ENCODE measurements around the gene FJX1.

The FJX1 gene, protein sequence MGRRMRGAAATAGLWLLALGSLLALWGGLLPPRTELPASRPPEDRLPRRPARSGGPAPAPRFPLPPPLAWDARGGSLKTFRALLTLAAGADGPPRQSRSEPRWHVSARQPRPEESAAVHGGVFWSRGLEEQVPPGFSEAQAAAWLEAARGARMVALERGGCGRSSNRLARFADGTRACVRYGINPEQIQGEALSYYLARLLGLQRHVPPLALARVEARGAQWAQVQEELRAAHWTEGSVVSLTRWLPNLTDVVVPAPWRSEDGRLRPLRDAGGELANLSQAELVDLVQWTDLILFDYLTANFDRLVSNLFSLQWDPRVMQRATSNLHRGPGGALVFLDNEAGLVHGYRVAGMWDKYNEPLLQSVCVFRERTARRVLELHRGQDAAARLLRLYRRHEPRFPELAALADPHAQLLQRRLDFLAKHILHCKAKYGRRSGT

DNA sequence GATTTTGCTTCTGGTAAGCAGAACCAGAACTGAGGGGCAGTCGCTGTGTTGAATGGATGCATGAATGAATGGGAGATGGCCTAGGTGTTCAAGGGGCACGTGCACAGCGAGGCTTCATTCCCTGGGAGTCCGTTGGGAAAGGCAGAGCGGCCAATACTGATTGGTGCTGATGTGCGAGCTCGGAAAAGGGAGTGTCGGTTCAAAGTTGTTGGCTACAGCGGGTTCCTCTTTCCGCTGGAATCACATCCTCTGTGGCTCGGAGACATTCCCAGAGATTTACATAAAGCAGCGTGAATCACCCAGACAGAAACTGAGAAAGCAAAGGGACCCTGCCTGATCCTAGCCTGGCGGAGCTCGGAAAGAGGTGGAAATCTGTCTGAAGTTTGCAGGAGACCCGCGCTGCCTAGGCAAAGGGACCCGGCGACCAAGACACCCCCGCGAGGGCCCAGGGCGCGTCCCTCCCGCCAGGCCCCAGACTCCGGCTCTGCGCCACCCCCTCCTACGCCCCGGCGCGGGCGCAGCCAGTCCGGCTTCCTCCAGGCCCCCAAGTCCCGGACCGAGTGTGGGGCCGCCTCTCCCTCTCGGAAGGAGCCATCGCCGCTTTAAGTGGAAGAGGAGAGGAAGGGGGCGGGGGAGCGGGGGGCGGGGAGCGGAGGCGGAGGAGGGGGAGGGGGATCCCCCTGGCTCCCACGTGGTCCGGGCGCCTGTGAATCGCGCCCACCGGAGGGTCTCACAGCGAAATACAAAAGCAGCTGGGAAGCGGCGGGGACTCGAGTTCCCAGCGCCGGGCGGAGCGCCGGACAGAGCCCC lies at the start of gene FJX1:
TSS of gene FJX1 (plus strand) at position 774 of the 810 bp plus-strand sequence. CDS start 177 bp downstream, outside the sequence.
- no peak for DNase-seq

DNA sequence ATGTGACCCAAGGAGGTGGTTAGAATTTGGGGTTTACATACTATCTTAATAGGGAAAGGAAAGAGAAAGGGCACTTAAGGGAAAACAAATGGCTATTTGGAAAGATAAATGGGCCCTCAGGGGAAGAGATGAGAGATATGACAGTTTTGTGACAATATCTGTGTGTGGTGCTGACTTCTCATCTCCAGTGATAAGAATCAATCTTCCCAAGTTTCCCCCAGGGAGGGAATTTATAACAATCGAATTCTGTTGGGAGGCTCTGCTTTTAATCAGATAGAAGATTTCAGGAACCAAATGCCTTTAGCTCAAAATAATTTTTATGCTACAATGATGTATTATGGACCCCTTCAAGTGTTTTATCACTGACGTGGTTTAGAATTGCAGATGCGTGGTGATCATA lies 46.6 kb upstream of the FJX1 start:
- no peak for DNase-seq

DNA sequence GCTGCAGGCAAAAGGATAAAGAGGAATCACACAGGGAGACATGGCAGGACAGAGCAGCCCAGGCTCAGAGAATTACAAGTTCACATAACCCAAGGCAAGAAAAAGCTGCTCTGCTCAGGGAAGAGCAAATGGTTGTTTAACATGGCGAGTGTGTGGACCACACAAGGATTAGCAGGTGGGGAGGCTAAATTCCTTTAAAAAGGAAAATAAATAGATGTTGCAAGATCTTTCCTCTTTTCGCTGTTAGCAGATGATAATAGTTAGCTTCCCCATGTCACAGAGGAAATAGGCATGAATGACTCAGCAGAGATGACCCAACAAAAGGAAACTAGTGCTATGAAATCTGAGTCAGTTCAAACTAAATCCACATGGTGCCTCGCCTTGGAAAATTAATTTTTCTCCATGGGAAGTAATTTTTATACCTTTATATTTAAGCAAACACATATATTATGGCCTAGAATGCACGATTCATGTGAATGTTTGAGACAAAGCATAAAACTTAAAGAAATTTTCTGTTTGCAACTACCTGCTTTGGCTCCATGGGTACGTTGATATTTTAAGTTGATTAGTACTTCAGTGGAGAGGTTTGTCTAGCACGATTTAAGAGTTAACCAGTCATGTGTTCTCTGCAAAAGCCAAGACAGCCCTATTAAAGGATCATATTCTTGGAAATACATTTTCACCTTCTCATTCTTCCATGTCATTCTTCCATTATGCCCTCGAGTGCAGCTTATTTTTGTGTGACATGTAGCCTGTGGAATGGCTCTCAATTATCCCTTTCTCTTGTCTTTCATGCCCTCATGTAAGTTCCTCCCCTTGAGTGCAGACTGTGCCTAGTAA lies 38.5 kb upstream of the FJX1 start:
- DNase-seq, result no peak

DNA sequence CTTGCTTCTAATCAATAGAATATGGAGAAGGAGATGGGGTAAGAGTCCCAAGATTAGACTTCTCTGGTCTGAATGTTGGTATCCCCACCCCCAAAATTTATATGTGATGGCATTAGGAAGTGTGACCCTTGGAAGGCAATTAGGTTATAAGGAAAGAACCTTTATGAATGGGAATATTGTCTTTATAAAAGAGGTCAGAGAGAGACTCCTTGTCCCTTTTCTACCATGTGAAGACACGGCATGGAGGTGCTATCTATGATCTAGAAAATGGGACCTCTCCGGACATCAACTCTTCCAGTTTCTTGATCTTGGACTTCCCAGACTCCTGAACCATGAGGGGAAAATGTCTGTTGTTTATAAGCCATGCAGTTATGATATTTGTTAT lies 37.9 kb upstream of the FJX1 start:
- DNase-seq, result no peak

DNA sequence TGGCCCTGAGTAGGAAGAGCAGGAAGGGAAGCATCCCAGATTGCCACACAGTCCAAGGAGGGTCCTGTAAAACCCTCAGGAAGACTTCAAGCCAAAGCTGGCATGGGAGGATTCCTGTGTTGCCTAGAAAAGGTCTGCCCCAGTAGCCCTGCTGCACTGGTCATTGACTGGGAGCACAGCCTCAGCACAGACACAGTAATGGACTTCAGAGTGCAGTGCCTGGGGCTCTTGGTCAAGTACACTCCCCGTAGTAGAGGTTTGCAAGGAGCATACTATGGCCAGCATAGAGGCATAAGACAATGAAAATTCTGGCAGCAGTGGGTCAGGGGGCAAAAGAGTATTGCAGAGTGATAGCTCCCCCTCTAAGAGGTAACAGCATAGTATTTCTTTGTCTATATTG lies 36.2 kb upstream of the FJX1 start:
- DNase-seq, result no peak

DNA sequence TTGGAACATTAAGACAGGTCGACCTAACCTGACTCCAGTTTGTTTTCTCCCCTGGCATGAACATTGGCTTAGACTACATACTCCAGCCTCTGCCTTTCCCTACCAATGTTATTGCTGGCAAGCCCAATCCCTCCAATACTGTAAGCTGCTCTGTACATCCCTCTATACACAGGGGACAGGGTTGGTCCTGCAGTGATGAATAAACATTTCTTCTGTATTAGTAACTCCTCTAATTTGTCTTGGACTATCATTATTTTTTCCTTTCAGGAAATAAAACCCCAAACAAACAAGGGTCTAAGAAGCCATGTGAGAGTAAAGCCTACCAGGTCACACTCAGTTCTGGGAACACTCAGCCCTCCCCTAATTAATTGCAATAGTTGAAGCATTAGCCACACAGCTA lies 35.1 kb upstream of the FJX1 start:
- no peak for DNase-seq

DNA sequence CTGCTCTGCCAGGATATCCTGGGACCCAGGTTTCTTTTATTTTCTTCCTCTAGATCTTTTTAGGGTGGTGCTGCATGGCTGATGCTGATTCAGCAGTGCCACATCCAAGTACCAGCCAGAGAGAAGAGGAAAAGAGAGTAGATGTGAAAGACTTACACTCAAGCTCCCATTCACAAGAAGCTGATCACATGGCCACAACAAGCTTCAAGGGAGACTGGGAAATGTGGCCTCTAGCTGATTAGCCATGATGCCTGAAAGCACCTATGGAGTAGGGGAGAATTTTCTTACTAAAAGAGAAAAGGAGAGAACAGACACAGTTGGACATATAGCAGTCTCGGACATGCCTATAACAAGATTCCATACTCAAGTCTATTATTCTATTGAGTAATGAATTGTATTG lies 34.4 kb upstream of the FJX1 start:
- no peak for DNase-seq

DNA sequence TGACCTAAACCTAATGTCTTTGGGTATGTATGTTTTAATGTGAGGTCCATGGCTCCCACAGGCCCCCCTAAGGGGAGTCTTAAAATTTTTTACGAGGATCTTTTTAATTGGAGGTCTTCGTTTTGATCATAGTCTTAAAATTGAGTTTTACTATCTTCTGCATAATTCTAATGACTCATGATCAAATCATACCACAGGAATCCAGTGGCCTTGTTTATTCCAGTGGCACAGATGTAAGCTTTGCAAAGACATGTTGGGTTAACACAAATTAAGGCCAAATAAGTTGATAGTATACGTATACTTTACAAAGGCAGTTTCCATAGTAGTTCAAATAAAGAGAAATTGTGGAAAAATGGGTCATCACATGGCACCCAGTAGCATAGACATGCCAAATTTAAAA lies 33.9 kb upstream of the FJX1 start:
- DNase-seq, result no peak

DNA sequence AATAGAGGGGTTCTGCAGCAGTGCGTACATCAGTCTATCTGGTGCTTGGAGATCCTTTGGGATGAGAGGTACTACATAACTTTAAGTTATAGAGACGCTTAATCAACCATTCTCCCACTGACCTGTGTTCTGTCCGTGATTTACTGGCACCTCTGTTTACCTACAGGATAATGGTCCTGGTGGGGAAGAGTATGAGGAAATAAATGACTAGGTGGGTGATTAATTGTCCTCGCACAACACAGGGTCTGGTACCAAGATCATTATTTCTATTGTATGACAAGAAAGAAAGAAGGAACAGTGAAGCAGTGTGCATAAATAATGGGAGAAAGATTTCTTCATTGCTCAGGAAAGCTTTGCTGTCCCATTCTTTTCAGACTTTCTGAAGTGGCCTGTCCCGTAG lies 32.8 kb upstream of the FJX1 start:
- DNase-seq, result no peak

DNA sequence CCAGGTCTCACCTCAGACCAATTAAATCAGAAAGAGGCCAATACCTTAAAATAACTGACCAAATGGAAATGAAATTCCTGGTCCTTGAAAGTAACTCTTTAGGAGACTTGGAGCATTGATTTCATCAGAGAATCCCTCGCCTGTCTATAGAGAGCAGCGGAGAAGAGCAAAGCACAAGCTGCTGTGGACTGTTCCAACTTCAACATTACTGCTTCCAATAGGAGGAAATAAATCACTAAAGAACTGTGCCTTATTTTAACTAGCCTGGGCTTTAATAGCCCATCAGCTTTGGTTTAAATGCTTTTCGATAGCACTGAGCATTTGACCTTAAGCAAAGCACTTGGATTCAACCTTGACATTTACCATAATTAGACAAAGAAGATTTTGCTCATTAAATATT lies 32.0 kb upstream of the FJX1 start:
- no peak for DNase-seq

DNA sequence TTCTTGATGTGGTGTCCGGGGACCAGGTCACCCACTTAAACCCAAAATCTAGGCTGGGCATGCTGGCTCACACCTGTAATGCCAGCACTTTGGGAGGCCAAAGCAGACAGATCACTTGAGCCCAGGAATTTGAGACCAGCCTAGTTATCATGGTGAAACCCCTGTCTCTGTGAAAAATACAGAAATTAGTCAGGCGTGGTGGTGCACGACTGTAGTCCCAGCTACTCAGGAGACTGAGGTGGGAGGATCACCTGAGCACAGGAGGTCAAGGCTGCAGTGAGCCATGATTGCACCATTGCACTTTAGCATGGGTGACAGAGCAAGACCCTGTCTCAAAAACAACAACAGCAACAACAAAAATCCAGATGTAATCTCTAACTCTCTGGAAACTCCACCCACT lies 30.3 kb upstream of the FJX1 start:
- DNase-seq, result no peak

DNA sequence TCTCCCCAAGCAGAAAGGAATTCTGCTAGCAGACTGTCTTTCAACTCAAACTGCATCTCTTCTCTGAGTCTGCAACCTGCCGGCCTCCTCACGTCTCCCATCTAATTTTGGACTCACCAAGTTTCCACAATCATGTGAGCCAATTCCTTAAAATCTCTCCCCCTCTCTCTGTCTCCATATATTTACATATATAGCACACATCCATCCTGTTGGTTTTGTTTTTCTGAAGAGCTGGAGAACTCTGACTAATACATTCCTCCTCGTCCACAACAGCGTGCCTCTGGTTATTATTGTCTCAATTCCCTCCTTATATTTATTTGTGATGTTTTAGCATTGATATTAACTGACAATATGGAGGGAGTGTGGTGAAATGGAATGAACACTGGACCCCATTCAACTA lies 29.6 kb upstream of the FJX1 start:
- DNase-seq, result no peak

DNA sequence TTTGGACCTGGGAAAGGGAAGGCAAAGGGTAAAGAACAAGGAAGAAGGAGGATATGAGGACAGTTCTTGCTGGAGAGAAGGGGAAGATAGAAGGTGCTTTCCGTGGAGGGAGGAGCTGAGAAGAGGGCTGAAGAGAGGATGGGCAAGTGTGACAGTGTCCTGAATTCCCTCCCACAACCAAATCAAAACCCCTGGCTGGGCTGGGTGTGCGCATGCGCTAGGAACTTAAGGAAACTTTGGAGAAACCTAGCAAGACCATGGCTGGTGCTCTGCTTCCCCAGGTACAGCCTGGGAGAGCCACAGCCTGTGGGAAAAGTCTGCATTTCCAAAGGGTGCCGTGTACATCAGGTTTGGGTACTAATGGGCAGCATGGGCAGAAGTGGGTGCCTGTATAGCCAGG lies 29.0 kb upstream of the FJX1 start:
- DNase-seq, result no peak

DNA sequence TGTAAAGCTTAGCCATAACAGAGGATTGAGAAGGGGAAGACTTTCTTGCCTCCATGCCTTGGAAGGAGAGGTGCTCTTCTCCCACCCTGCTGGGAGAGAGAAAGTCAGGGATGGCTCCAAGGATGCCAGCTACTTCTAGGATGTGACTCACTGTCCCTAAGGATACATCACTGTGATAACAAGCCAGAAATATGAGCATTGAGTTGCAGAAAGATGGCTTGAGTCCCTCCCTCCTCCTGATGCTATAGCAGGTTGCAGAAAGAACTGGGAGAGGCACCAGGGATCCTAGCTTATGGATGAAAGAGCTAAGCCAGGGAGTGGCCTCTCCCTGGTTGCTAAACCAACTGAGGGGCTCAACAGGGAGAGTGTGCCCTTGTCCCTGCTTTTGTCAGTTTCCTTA lies 27.8 kb upstream of the FJX1 start:
- no peak for DNase-seq

DNA sequence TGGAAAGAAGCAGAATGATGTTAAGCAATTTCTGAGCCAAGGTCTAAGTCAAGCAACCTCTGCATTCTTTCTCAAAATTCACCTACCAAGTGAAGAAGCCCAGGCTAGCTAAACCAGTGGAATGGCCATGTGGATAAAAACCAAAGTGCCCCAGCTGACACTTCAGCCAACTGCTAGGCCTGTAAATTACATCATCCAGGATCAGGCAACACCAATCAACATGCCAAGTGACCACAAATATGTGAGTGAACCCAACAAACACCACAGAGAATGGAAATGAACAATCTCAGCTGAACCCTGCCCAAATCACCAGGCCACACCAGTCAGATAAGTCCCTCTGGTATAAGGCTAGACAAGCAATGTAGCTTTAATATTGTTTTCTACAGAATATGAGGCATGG lies 25.1 kb upstream of the FJX1 start:
- DNase-seq, result no peak

DNA sequence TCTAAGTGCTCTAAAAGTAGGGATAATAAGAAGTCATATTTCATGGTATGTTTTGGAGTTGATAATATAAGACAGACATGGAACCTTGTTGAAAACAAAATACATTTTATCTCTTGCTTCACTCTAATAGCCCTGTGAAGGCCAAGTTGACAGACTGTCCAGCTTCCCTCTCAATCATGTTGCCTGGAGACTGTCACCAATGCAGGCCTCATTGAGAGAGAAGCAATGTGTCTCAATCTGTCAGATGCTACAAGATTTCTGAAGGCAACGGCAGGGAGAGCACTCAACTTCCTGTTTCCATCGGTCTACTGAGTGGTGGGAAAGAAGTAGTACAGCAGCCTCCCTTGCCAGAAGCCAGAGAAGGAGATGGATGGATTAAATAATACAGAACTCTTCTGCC lies 23.6 kb upstream of the FJX1 start:
- DNase-seq, result no peak

DNA sequence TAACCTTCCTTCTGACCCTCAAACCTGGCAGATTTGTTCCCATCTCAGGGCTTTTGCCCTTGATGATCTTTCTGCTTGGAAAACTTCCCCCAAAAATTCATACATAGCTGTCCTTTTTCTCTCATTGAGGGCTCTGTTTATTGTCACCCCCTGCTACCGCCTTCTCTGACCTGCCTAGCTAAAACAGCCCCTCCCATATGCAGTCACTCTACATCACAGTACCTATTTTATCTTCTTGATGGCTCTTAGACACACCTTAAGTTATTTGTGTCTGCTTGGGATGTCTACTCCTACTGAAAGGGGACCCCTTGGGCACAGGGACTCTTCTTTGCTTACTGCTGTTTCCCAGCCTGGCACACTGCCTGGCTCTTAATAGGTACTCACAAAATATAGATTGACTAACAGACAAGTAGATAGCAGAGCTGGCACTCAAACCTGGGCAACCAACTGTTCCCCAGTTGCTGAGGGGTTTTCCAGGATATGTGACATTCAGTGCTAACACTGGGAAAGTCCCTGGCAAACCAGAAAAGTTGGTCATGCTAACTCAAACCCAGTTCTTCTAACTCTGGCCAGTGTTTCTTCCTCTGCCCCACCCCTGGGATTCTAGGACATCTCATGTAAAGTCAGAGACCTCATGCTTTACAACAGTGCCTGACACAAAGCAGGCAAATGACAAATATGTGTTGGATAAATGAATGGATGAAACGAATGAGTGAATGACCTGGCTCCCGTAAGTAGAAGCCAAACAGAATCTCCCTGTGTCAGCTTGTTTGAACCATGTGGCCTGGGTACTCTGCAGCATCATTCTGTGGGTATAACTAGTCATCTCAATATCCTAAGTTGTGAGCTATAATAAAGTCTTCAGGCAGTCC lies 19.8 kb upstream of the FJX1 start:
- no peak for DNase-seq

DNA sequence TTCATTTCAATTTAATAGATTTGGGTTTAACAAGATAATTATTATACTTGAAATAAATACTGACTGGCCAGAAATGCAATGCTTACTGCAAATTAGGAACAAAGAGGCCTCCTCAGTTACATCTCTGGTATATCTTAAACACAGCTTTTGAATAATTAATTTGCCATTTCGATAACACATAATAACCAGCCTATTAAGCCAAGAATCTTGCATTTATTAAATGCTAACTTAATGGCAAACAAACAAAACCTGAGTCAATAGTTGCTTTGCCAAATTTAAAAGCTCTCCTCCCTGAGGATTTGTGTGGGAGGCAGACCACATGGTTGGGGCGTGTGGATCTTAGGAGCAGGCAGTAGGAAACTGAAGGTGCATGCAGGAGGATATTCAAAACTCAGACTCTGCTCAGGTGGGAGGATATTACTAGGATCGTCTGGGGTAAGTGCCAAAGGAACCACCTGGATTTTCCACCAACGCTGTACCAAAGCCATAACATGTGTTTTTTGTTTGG lies 17.9 kb upstream of the FJX1 start:
- no peak for DNase-seq

DNA sequence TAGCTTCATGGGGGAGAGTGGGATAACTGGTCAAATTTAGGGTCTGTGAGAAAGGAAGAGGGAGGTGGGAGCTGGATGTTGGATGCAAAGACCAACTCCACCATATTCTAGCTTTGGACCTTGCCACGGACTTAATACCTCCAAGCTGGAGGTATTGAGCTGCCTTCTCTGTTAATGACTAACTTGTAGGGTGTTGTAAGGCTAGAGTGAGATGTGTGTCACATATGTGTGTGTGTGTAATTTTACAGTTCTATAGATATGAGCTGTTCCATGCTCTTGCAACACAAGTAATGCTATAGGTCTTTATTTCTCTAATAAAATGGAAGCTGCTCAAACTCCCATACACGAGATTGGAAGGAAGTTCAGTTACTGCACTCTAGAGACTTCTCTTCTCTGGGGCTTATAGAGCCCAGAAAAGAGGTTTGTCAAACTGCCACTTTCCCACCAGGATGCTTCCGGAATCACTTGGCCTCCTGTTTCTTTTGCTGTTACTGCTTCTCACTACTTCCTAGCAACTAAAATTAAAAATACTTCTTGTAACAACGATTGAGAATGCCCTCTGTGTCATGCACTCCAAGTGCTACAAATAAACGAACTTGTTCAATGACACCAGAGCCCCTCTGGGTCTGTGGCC lies 16.0 kb upstream of the FJX1 start:
- DNase-seq, result no peak

DNA sequence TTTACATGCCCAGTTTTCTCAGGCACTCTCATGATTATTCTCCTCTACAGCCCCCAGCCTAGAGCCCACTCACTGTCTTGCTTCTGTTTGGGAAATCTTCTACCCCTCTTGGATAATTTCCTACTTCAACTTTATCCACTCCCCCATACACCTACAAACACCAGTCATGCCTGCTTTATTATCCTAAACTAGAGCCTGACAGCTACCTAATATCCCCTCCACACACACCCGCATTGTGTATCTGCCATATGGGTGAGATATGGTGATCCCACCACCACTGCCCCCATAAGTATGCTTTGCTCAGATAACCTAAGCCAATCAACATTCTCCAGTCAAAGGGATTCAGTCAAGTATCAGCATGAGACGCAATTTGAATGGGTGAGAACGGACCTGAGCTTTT lies 15.3 kb upstream of the FJX1 start:
- DNase-seq, result no peak

DNA sequence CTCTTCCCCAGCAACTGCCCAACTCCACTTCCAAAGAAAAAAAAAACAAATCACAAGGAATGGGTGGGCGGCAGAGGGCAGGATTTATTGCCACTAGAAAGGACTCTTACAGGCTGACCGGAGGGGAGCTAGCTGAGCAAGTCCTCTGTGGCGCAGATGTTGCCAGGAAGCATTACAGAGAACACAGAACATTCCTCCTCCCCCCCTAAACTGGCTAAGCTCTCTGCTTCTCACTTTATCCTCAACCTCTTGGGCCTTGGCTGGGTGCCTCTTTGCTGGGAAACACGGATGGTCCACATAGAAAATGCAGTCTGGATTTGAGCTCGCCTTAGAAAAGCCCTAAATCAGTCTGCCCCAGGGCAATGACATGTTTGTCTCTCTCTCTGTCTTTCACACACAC lies 12.6 kb upstream of the FJX1 start:
- no peak for DNase-seq

DNA sequence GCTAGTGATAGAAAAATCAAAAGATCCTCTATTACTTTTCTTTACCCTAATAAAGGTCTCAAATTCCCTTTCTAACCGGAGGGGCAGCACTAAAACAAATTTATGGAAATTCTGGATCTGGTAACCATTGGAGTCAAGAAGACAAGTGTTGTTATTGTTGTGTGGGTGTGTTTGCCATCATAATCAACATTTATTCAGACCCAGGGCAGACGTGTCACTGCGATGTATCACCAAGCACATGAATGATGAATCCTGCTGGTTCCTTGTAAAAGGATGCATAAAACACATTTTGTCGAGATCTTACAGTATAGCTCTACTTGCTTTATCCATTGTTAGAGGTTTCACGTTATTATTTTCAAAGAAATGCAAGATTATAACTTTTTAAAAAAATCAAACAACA lies 12.1 kb upstream of the FJX1 start:
- DNase-seq, result no peak

Measured in activated naive CD4-positive, alpha-beta T cell (primary cell).